LNCaP clone FGC (cell line): Measurements from ENCODE around the gene AMIGO1.

Experiments used
- DNase-seq: peaks from one replicate; pipeline ENCODE4 v3.0.0-alpha.2; 2011; ENCODE audit warnings: low read depth
- H3K4me3 ChIP-seq: 2 replicates; pipeline ENCODE4 v1.5.1; 2011; ENCODE audit warnings: mild to moderate bottlenecking, low read depth, low read length, control low read depth
- TF ChIP-seq, protein P1 (sequence below): IDR thresholded peaks from 2 replicates; pipeline ENCODE4 v1.5.1; 2012; ENCODE audit warnings: mild to moderate bottlenecking; ENCODE audit not compliant: control insufficient read depth, insufficient read depth; ENCODE audit errors: extremely low read depth

Gene AMIGO1

DNA sequence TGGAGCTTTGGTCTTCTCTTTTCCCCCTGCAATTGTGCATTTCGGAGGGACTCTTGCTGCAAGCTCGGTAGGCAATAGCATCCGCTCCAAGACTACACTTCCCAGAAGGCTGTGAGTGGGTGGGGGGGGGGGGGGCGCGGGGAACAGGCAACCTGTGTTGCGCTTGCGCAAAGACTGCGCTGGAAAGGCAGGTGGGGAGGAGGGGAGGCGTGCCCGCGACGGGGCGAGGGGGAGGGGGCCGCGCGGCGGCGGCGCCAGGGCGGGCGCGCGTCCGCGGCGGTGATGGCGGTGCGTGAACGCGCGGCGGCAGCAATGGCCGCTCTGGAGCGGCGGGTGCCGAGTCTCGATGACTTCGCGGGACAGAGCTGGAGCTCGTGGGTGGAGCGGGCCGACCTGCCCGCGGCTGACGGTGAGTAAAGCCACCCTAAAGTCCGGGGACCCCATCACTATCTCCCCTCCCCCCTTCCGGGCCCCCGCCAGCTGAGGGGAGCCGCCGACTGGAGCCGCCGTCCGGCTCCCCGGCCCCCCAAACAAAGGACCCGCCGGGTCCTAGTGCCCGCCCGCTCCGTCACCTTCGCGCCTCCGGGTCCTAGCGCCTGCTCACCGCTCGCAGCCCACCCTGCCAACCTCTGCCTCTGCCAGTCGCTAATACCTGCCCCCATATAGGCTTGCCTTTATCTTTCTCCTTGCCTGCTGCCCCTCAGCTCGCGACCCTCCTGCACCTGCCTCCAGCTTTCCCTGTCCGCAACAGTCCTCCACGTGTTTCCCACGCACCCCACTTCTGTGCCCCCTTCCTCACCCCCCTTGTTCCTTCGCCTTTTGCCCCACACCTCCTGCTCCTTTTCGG lies 25.6 kb downstream of the AMIGO1 start, which contains the start of gene ATXN7L2:
ATXN7L2 (plus strand) TSS at position 234 of the 847 bp plus-strand sequence; CDS start at position 283, 49 bp downstream.
- TF ChIP-seq, protein P1, sequence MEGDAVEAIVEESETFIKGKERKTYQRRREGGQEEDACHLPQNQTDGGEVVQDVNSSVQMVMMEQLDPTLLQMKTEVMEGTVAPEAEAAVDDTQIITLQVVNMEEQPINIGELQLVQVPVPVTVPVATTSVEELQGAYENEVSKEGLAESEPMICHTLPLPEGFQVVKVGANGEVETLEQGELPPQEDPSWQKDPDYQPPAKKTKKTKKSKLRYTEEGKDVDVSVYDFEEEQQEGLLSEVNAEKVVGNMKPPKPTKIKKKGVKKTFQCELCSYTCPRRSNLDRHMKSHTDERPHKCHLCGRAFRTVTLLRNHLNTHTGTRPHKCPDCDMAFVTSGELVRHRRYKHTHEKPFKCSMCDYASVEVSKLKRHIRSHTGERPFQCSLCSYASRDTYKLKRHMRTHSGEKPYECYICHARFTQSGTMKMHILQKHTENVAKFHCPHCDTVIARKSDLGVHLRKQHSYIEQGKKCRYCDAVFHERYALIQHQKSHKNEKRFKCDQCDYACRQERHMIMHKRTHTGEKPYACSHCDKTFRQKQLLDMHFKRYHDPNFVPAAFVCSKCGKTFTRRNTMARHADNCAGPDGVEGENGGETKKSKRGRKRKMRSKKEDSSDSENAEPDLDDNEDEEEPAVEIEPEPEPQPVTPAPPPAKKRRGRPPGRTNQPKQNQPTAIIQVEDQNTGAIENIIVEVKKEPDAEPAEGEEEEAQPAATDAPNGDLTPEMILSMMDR = no peak
- DNase-seq = peak; percentile 64
- H3K4me3 ChIP-seq = peak within 1 kb of the TSS; percentile 85

DNA sequence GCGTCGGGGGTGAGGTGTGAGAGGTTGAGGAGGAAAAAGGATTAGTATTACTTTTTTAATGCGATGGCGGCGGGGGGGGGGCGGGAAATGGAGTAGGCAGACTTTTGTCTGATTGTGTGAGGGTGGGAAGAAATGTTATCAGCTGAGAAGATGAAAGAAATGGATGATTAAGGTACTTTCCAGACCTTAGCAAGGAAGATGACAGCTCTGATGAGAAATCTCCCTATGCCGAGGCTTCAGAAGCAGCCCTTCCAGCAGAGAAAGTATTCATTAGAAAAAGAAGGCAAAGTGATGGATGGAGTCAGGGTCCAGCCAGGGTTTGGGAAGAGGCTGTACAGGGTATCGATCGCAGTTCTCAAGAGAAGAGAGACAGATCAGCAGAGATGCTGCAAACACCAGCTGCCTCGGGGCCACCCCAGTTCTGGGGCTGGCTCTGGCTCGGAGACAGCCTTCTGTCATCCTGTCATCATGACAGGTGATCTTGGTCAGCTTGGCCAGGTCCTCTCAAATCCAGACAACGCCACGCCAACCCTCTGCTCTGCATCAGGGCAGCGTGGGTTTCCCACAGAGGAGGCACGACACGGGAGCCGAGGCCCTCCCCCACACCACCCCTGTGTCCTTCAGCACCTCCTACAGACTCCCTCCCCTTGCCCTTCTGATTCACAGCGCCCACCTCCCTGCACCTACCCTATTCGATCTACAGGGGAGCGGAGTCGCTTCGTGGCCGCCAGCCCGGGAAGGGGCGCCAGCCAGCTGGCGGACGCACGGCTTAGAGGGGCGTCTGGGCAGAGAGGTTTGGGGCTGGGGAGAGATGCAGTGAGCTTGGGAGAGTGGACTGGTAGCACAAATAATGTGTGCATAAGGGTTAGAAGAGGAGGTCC lies 26.5 kb downstream of the AMIGO1 start:
- TF ChIP-seq, protein P1 = no peak
- H3K4me3 ChIP-seq = peak overlapping the region; percentile 56
- DNase-seq = no peak

DNA sequence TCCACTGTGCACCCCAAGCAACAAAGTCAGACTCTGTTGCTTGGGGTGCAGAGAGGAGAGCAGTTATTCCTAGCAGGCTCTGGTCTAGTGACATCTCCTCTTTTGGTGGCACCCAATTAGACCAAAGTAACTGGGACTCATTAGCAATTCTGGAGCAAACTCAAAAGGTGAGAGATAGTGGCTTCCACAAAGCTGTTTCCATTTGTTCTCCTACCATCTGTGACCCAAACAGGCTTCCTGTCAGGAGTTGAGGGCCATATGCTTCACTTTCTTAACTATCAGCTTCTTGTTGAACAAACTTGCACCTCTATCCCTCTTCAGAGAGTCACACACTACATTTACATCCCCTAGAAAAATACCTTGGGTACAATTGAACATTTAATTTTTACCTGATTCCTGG lies 27.3 kb downstream of the AMIGO1 start:
- TF ChIP-seq, protein P1 = no peak
- no peak for DNase-seq
- H3K4me3 ChIP-seq = no peak overlapping the region

DNA sequence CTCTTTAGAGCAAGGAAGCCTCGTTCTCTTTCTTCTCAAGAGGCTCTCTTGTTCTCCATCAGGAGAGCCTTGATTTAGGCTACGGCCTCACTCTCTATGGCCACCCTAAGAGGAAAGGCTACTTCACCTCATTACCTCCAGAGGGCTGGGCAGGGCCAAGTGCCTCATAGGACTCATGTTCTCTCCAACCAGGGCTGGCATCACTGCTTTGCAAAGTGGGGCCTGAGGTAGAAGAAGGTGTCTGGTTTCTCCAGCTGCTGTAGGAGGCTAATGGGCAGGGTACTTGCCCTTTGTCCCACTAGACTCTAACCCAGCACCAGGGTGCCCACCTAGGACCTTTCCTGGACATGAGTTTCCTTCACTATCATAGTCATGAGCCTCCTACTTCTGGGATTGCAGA lies 27.9 kb downstream of the AMIGO1 start:
- H3K4me3 ChIP-seq = no peak overlapping the region
- DNase-seq = no peak
- TF ChIP-seq, protein P1 = no peak

DNA sequence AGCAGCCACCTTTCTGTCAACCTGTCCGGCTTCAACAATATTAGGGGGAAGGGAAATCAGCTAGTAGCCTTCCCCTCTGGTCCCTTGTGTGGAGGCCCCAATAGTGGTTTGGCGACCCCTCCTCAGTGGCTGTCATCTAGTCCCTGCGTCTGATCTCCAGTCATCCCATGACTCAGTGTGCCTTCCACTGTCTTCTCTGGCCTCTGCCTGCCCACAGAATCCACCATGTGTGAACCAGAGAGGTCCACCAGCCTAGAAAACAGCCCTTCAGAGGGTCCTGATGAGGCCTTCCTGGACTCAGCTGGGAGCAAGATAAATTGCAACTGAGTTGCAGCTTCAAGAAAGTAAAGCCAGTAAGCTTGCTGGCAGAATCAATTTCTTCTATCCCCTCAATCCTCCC lies 29.6 kb downstream of the AMIGO1 start:
- TF ChIP-seq, protein P1 = no peak
- no peak overlapping the region for H3K4me3 ChIP-seq
- no peak for DNase-seq

DNA sequence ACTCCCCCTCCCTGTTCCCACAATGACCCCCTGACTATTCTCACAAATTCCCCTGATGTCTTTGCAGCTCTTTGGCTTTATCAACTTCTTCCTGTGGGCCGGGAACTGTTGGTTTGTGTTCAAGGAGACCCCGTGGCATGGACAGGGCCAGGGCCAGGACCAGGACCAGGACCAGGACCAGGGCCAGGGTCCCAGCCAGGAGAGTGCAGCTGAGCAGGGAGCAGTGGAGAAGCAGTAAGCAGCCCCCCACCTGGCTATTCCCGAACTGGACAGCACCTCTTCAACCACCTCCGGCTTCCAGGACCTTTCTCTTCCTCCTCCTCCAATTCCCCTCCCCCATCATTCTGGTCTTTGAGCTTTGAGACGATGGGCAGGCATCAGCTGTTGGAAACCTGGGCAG lies 30.2 kb downstream of the AMIGO1 start:
- no peak overlapping the region for H3K4me3 ChIP-seq
- no peak for DNase-seq
- TF ChIP-seq, protein P1 = no peak
